ENCODE data around the gene C1orf35.
"Not testable (repeated sequence)": the region's sequence is repeated elsewhere in the genome, so short reads cannot be mapped to it uniquely, and the experiment has no call there.

The C1orf35 gene

GRCh38 chr1:228142155-228142691, 39.1 kb upstream of the C1orf35 start:
- no peak for DNase-seq

- no peak for DNase-seq
These were observed 38.3 kb upstream of the C1orf35 start for GRCh38 chr1:228141226-228142044.

GRCh38 chr1:228140724-228141225, 37.6 kb upstream of the C1orf35 start:
- peak in 1 of 2 donors; percentile 24 for DNase-seq

GRCh38 chr1:228139931-228140723, 37.0 kb upstream of the C1orf35 start, which contains the start of gene GUK1:
Gene GUK1 (plus strand): TSS chr1:228140279. CDS start chr1:228140303, 24 bp downstream.
- DNase-seq = peak; percentile 99 to 100

- DNase-seq = no peak
These were observed 36.3 kb upstream of the C1orf35 start for GRCh38 chr1:228139406-228139930.

- DNase-seq = no peak
These were observed 33.8 kb upstream of the C1orf35 start for GRCh38 chr1:228136901-228137300.

GRCh38 chr1:228134591-228134990, 31.5 kb upstream of the C1orf35 start:
- DNase-seq = no peak

- no peak for DNase-seq
These were observed 28.6 kb upstream of the C1orf35 start for GRCh38 chr1:228131766-228132165.

- no peak for DNase-seq
These were observed 22.1 kb upstream of the C1orf35 start for GRCh38 chr1:228125185-228125584.

- no peak for DNase-seq
These were observed 20.4 kb upstream of the C1orf35 start for GRCh38 chr1:228123505-228123904.

GRCh38 chr1:228122921-228123441, 19.9 kb upstream of the C1orf35 start:
- no peak for DNase-seq

GRCh38 chr1:228120857-228121489, 17.8 kb upstream of the C1orf35 start:
- no peak for DNase-seq

GRCh38 chr1:228120351-228120750, 17.2 kb upstream of the C1orf35 start:
- DNase-seq = no peak

- no peak for DNase-seq
These were observed 14.9 kb upstream of the C1orf35 start for GRCh38 chr1:228118040-228118439.

- DNase-seq = no peak
These were observed 14.2 kb upstream of the C1orf35 start for GRCh38 chr1:228117335-228117734.

- DNase-seq = no peak
These were observed 11.7 kb upstream of the C1orf35 start for GRCh38 chr1:228114827-228115226.

GRCh38 chr1:228112617-228113016, 9.5 kb upstream of the C1orf35 start:
- DNase-seq = no peak

GRCh38 chr1:228112167-228112566, 9.0 kb upstream of the C1orf35 start:
- DNase-seq = no peak

- DNase-seq = not testable (repeated sequence)
These were observed 8.2 kb upstream of the C1orf35 start for GRCh38 chr1:228111315-228111714.

- no peak for DNase-seq
These were observed 7.4 kb upstream of the C1orf35 start for GRCh38 chr1:228110556-228110955.

GRCh38 chr1:228109962-228110488, 6.9 kb upstream of the C1orf35 start:
- DNase-seq = no peak

Data from inflammatory macrophage treated with lipopolysaccharide for 1 hour (primary cell).